ENCODE data around the gene ZNF177.

The ZNF177 gene

GRCh38 chr19:9430444-9430843 lies 67.6 kb downstream of the ZNF177 start:
- DNase-seq (ENCODE audit: low spot score): no peak

- peak; percentile 55 for DNase-seq (ENCODE audit: low spot score)
Measured at GRCh38 chr19:9431475-9431874, 68.7 kb downstream of the ZNF177 start.

Measured in hematopoietic multipotent progenitor cell treated with erythropoietin and hydrocortisone succinate and interleukin-3 and kit ligand, for 15 days (in vitro differentiated cells).